OCI-M2 (cell line): Measurements from ENCODE around the gene DOCK2.
"Not testable (repeated sequence)": the region's sequence is repeated elsewhere in the genome, so short reads cannot be mapped to it uniquely, and the experiment has no call there.

Experiments
- DNase-seq: peaks from one replicate; lab custom pipeline; 2025; ENCODE audit not compliant: unreplicated experiment; lab: John Stamatoyannopoulos, UW

The DOCK2 gene

DNA sequence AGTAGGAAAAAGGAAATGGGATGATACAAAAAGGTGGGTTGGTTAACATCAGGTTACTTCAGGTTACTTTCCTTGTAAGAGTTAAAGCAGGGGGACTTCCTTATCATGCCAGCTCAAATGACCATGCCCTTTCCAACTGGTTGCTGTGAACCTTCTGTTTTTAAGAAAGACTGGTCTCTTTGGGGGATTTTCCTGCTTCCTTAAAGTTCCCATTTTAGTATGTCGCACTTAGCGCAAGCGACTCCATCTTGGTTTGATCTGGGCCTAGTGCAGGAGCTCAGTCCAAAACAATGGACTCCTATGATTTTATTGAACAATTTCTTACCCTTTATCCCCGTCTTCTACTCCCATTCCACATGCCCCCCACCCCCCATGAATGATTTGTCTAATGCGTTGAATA is 173.4 kb downstream of the DOCK2 start:
- DNase-seq = no peak

DNA sequence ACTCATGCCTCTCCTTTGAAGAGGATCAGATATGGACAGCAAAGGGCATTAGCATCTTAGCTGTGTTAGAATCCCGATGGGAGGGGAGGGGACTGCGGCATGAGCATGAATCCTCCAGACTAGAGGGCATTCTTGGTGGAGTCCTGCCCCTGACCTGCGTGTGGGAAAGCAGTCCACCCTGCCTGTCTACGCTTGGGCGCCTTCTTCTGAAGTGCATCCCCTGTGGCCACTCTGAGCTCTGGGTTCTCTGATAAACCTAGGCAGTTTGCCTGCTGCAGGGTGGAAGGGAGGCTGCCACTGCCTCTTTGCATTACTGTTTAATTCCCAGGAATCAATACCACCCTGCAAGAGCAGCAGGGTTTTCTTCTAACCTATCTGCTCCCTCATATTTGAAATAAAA is 173.9 kb downstream of the DOCK2 start:
- no peak for DNase-seq

DNA sequence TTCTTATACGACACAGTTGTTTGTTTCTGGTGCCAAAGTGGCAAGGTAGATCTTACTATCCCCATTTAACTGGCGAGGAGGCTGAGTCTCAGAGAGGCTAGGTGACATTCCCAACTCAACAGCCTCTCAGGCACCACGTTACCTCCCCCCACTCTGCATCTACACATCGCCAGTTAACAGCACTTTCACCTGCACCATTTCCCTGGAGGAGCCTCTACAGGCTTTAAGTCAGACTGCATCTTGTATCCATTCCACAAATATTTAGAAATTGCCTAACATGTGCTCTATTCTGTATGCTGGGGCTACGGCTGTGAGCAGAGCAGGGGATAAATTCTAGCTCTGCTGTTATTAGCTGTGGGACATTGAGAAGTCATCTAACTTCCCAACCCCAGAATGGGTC is 174.6 kb downstream of the DOCK2 start:
- DNase-seq = no peak

DNA sequence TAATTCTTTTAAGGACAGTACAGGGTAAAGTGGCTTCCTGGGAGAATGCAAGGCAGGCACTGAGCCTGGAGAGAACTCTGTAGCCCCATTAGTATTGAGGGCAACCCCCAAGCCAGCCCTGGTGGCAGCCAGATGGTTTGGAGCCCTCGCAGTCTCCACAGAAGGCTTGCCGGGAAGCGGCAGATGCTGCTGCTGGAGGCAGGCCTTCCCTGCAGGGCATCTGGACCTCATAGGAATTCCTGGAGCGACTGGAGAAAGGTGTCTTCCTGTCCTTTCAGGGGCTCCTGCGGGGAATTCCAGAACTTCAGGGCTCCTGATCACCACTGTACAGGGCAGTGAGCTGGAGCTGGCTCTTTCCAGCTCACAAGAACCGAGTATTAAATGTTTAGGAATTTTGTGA is 175.7 kb downstream of the DOCK2 start:
- no peak for DNase-seq

DNA sequence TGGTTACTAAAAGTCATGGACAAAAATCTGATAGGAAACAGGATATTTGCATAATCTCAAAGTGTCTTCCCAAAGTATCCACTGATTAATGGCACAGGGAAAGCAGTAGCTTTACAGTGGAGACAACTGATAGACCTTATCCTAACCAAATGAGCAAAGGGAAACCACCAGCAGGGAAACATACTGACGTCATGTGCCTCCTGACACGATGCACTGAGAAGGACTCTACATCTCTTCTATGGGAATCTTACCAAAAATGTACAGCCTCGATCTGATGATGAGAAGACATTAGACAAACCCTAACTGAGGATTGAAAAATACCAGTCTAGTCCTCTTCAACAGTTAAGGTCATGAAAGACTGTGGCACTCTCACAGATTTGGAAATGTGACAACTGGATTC is 177.0 kb downstream of the DOCK2 start:
- no peak for DNase-seq

DNA sequence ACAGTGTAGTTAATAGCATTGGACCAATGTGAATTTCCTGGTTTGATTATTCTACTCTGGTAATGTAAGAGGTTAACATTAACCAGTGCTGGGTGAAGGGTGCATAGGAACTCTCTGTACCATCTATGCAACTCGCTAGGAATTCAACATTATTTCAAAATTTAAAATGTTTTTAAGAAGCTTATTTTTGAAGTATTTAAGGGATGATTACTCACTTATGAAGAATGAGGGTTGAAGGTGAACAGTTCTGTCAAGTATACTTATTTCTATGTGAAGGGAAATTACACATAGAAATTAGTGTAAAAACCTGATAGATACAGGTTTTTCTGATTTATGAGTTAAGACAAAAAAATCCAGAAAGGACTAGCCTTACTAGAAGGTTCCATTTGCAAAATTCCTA is 177.4 kb downstream of the DOCK2 start:
- DNase-seq = no peak

DNA sequence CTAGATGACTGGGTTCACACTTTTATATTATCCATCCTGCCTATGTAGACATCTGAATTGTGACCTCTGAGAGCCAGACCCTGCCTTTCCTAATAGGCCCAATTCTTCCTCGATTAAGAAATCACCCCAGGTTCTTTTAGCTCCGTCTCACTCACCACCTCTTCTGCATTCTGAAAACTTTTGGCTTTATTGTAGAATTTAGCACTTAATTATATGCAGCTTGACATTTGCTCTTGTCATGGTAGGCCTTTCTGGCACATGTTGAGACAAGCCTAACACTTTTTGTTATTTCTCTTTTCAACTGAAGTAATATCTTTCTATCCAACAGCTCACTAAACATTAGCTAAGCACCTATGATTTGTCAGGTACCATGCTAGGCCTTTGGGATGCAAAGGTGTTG is 180.0 kb downstream of the DOCK2 start:
- DNase-seq = no peak

DNA sequence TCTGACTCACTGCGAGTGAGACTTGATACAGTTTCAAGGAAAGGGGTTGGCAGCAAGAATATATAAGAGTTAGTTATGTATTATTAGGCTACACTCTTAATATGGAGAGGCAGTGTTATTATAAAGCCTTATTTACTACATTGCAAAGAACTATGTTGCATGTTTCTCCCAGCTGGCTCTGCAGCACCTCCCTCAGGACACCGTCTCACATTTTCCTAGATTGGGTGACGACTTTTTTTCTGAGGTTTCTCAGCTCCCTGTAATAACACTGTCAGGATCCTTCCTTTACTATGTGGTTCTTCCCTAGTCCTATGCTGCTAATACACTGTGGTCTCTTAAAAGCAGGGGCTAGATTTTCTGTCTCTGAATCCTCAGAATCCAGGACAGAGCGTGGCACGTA is 189.5 kb downstream of the DOCK2 start:
- no peak for DNase-seq

DNA sequence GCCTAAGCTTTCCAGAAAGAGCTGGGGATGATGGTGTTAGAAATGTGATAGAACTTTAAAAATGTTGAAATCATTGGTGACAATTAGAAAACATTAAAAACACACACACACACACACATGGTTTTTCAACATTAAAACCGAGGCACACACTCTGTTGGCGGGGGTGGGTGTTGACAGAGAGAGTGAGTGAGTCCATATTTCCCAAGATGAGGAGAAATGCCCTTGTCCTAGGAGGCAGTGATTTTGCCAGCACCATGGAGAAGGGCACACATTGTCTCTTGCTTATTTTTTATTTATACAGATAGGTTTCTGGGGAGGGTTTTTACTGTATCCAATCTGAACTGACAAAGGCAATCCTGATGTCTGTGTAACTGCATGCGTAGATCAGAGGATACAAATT is 190.7 kb downstream of the DOCK2 start:
- no peak for DNase-seq

DNA sequence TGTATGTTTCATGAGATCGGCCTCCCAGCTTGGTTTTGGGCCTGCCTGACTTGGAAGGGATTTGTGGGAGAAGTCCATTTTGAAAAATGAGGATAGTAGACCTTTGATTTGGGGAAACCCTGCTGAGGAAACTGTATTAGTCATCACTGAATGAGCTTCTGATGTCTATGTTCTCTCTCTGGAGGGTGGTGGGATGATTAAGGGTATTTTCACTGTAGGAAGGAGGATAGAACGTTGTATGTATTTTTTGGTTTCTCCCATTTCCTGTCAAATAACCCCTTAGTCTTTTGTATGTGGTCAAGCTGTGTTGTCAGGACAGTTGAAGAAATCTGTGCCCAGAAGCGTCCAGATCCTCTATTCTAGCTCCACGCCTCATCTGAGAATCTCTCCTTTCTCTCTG is 191.3 kb downstream of the DOCK2 start:
- no peak for DNase-seq

DNA sequence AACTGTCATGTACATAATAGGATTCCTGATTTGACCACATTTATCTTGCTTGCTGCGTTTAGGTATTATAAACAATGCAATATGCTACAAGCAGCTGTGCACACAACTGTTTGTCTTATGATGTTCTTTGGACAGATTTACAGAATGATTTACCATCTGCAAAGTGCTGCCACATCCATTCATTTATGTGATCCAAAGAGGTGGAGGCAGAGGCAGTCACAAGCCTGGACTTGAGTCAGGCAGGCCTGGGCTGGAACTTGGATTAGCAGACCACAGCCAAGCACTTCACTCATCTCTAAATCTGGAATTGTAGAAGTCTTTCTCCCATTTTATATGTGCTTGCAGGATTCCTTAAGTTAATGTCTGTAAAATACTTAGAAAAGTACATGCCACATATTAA is 194.3 kb downstream of the DOCK2 start:
- DNase-seq = no peak

DNA sequence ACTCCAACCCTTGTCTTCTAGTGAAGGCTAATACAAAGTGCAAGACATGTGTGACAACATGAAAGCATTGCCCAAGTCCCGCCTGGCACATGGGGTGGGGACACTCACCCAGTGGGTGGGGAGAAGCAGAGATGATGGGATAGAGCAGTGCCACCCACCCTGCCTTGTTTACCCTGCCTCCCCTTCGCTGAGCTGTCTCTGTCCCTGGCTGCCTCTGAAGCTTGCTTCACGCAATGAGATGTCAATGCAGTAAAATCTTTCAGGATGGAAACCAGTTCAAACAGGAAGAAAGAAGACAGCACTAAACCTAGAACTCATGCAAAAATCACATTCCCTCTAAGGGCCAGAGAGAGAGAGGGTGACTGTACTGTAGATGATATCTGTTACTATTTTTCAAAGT is 195.2 kb downstream of the DOCK2 start:
- DNase-seq = no peak

DNA sequence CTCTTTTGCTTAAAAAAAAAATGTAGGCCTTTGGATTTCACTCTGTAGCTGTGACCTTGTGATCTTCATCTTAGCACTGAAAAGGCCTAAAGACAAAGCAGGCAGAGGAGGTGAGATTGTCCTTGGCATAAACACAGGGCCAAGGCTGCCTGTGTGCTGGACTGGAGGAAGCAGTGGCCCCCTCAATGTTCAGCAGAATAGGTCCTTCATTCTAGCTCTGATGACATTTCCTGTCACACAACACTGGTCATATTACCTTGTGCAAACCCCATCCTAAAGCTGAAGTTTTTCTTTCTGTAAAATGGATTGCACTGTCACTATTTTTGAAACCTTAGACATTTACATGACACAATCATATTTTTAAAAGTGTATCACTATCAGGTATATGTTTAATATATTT is 195.8 kb downstream of the DOCK2 start:
- DNase-seq = no peak

DNA sequence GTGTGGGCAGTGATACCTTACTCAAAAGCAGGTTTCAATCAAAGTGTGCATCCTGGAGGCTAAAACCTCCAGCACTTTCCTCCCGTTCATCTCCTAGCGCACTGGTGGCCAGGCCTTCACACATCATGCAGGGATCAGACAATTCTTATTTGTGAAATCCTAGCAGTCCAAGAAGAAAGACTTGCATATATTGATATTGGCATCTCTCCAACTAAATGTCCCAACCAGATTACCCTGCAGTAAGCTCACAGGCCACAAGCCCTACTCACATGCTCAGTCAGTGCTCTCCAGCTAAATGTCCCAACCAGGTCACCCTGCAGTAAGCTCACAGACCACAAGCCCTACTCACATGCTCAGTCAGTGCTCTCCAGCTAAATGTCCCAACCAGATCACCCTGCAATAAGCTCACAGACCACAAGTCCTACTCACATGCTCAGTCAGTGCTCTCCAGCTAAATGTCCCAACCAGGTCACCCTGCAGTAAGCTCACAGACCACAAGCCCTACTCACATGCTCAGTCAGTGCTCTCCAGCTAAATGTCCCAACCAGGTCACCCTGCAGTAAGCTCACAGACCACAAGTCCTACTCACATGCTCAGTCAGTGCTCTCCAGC is 196.7 kb downstream of the DOCK2 start:
- DNase-seq = not testable (repeated sequence)

DNA sequence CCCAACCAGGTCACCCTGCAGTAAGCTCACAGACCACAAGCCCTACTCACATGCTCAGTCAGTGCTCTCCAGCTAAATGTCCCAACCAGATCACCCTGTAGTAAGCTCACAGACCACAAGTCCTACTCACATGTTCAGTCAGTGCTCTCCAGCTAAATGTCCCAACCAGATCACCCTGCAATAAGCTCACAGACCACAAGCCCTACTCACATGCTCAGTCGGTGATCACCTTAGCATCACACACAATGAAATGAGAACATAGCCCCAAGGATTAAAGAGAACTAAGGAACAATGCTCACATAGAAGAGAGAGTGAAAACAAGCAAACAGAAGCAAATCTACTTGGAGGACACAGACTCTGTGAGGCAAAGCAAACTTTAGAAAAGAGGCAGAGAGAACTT is 197.5 kb downstream of the DOCK2 start:
- DNase-seq = not testable (repeated sequence)

DNA sequence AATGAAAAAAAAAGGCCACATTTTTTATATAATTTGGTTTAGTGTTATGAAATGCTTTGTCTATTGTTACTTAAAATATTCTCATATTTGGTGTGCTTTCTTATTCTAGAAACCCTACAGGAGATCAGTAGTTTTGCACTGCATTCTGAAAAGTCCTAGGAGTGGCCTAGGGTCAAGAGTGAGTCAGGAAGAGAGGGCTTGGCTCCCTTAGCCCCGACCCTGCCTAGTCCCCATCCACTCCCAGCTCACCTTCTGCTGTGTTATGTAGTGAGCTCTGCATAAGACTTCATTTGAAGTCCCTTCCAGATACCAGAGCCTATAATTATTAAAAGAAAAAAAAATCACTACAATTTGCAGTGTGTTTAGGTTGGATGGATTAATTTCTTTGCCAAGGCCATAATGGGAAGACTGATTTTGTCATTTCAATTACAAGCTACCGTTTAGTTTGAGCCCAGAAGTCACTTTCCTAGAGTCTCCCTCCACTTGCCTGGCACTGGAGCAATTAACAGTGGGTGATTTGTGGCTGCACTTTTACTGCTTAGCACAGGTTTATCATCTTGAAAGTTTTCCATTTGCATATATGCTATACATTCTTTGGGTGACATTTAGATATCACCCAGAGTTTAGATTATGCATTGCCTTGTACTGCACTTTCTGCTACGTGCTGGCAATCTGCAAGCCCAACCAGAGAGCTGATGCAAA is 199.9 kb downstream of the DOCK2 start:
- no peak for DNase-seq

DNA sequence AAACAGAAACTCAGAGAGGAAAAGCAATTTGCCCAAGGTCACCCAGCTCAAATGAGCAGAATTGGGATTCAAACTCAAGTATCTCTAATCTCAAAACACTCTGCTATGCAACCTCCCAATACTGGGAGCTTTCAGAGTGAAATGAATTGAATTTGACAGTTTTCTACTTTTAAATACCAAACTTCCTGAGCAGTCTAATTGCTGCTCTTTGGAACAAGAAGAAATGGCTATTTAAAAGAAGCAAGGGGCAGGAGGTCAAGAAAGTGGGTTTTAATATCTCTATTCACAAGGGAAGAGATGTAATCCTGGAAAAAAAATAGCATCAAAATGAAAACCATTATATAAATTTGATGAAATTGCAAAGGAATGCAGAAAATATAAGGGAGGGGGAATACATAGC is 200.6 kb downstream of the DOCK2 start:
- DNase-seq = no peak

DNA sequence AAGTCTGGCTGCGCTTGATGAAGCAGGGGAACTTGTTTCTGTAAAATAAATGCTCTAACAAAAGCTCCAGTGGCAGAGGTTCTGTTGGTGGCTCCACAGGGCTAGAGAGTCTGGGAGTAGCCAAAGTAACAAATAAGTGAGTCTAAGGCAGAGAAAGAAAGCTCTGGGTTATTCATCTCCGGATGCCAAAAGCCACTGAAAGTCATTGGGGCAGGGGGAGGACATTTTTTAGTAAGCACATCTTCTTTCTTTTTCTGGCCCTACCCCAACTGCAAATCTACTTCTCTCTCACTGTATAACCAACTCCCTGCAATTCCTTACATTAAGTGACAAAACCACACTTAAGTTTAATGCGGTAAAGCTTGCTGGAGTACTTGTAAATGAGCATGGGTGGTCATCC is 201.6 kb downstream of the DOCK2 start:
- no peak for DNase-seq

DNA sequence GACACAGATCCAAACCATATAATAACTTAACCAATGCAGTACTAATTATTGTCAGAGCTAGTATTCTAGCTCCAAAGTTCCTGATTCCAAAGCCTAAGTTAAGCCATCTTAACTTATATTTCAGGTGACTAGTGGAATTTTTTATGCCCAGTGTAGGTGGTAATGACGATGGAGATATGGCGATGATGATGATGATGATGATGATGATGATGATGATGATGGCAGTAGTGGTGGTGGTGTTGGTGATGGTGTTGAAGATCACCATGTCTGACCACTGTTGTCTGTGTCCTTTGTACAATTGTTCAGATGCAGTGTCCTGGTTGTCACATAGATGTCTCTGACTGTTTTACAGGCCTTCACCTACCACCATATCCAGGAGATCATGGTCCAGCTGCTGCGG is 203.3 kb downstream of the DOCK2 start:
- no peak for DNase-seq

DNA sequence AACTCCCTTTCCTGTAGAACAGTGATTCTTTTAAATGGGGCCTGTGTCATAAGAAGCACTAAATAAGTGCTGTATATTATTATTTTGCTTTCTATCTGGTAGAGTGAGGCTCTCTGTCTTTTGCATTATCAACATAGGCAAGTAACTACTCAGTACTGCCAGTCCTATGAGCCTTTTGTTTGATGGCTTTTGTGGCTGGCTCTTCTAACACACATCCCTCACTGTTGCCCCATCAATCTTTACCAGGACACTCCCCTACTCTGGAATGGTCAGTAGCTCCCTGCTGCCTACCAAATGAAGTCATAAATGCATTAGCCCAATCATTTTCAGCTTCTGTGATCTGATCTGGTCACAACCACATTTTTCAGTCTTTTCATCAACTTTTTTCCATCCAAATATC is 205.6 kb downstream of the DOCK2 start:
- DNase-seq = no peak

DNA sequence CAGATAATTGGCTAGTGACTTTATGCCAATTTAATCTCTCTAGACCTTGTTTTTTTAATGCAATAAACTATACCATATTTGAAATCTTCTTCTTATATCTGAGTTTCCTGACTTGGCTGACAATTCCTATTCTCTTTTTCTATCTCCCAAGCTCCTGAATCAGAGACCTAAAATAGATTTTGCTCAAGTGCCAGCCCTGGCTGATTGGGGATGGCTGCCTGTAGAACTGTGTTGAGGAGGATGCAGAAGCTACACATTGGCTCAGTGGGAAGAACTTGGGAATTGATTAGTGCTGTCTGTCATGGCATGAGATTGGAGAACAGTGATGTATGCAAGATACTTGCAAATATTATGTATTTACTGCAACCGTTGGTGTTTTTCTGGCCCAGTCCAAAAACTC is 210.4 kb downstream of the DOCK2 start:
- no peak for DNase-seq

DNA sequence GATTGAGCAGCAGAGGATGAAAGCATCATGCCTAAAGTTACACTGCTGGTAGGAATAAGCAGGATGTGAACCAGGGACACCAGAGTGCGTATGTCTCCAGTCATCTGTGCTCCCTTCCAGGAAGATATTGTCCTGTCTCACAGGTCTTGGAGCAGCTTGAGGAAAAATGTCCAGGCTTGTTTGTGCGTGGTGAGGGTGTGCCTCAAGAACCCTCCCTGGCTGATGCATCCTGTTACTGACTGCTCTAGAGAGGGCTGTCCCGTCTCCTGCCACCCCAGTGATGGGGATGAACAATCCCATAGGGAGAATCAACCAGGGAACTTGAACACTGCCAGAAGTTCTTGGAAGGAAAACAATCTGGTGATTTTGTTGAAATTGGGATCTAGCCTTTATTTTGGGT is 211.2 kb downstream of the DOCK2 start:
- no peak for DNase-seq

DNA sequence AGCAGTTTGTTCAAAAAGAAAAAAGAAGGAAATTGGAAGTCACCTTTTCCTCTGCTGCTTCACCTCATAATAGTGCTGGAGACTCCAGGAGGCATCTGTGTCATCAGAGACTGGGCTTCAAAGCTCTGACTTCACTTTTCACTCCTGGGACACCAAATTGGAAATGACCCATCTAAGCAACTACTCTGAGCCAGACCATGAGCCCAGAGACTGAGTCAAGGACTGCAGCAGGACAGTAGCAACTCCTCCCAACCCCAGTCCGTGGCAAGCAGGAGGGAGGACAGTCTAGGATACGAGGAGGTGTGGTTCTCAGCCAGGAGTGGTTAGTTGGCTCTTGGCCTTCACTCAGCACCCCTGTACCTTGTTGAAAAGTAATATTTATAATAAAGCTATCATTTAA is 211.7 kb downstream of the DOCK2 start:
- DNase-seq = no peak
